ENCODE results near the gene HS2ST1. TPM values are rescaled to one million over a fixed set of nuclear protein-coding genes. Genes with fewer than 3 reads are reported as not detected.

Gene HS2ST1
- total and polyA plus RNA-seq, 2 donors (not counting 3 experiments of a cell fraction or from before 2014, with no cell fraction given), result 5.5 to 31.2 TPM

DNA sequence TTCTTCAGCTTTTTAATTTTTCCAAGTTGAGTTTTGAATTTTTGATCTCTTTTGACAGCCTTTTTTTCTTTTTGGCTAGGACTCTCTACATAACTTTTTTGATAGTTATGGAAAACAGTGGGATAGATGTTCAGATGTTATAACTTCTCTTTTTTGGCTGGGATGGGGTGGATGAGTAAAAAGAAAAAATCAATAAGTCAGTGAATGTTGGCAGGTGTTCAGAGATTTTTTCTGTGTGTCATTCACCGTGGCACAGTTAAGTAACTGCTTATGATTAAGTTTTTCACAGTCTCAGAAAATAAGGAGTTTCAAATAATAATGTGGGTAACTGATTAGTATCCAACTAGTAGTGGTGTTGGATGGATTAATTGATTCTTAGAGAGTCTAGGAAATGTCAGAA, 24.0 kb downstream of the HS2ST1 start:
- Histone ChIP-seq H3K27me3 (ENCODE audit: control insufficient read depth in 2 of 2, insufficient read depth in 2 of 2, low read length in 2 of 2) (no peaks in the 10 kb centered on the region), H3K4me1 (ENCODE audit: control insufficient read depth, extremely low read depth, insufficient read depth, low read length) (peaks cover 7% of the 10 kb centered on the region), H3K9me1 (replicated peaks; ENCODE audit: control insufficient read depth, extremely low read depth, insufficient read depth, low read length) (no peaks in the 10 kb centered on the region), H3K9me3 (replicated peaks; ENCODE audit: control insufficient read depth, insufficient read depth, low read length) (no peaks in the 10 kb centered on the region), H3K79me2 (ENCODE audit: control insufficient read depth, insufficient read depth, low read length) (peaks cover 17% of the 10 kb centered on the region), H2AFZ (ENCODE audit: low read depth, low read length) (no peak overlapping the region), H3K9ac (replicated peaks; ENCODE audit: extremely low read depth, insufficient read depth, low read length) (no peak overlapping the region), H4K20me1 (replicated peaks; ENCODE audit: control insufficient read depth, extremely low read depth, insufficient read depth, low read length) (no peaks in the 10 kb centered on the region), H3K36me3 (ENCODE audit: control insufficient read depth in 2 of 2, extremely low read depth in 1 of 2, insufficient read depth in 2 of 2, low read length in 2 of 2) (no peaks in the 10 kb centered on the region), H3K27ac (ENCODE audit: insufficient read depth, low read depth, low read length) (no peak overlapping the region), H3K4me3 (replicated peaks in 1 of 3; ENCODE audit: insufficient read depth in 1 of 3, low read depth in 1 of 3, low read length in 3 of 3) (no peak overlapping the region), H3K4me2 (ENCODE audit: insufficient read depth, low read length) (no peak overlapping the region)
- FAIRE-seq, result no peak
- DNase-seq (ENCODE audit: low read depth, low spot score), result no peak
- ChIA-PET POLR2A (interaction anchor here (1.4 kb wide), 1 partner anchor 24 kb away, joined by 3 read pairs; the partner anchor contains the start of genes HS2ST1 and SELENOF), CTCF (interaction anchor here (1.1 to 1.6 kb wide), 2 partner anchors 23 to 96 kb away, joined by 3 to 14 read pairs; partner anchors contain the start of genes HS2ST1 and SELENOF)
- dilution Hi-C loops (cut with MboI; ENCODE audit: extremely low pct_ligation_motif_present, low sequenced_read_pairs) (no loop called here), intact Hi-C loops (cut with micrococcal nuclease) (no loop called here)
- BruUV-seq (replicated peaks), result no TSS peak
- TF ChIP-seq EZH2 (IDR thresholded peaks at IDR 0.05; ENCODE audit: borderline replicate concordance, low read depth, low read length, severe bottlenecking) (no peak), FOS (IDR thresholded peaks at IDR 0.05; ENCODE audit: borderline replicate concordance, insufficient read depth, low read length) (no peak), JUN (IDR thresholded peaks at IDR 0.05; ENCODE audit: borderline replicate concordance, insufficient read depth, insufficient read length, low read depth) (no peak), GATA2 (IDR thresholded peaks at IDR 0.05; ENCODE audit: insufficient read depth, insufficient read length, low read depth, low read length) (no peak), MYC (IDR thresholded peaks at IDR 0.05; ENCODE audit: low read depth, low read length) (no peak), POLR2AphosphoS5 (IDR thresholded peaks at IDR 0.05; ENCODE audit: insufficient read depth, low read depth, low read length) (no peak), POLR2A (IDR thresholded peaks at IDR 0.05; ENCODE audit: low read depth, low read length) (no peak)
- TF ChIP-seq, protein P1, sequence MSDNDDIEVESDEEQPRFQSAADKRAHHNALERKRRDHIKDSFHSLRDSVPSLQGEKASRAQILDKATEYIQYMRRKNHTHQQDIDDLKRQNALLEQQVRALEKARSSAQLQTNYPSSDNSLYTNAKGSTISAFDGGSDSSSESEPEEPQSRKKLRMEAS (IDR thresholded peaks at IDR 0.05; ENCODE audit: insufficient read depth, insufficient read length), result no peak
- TF ChIP-seq, protein P2, sequence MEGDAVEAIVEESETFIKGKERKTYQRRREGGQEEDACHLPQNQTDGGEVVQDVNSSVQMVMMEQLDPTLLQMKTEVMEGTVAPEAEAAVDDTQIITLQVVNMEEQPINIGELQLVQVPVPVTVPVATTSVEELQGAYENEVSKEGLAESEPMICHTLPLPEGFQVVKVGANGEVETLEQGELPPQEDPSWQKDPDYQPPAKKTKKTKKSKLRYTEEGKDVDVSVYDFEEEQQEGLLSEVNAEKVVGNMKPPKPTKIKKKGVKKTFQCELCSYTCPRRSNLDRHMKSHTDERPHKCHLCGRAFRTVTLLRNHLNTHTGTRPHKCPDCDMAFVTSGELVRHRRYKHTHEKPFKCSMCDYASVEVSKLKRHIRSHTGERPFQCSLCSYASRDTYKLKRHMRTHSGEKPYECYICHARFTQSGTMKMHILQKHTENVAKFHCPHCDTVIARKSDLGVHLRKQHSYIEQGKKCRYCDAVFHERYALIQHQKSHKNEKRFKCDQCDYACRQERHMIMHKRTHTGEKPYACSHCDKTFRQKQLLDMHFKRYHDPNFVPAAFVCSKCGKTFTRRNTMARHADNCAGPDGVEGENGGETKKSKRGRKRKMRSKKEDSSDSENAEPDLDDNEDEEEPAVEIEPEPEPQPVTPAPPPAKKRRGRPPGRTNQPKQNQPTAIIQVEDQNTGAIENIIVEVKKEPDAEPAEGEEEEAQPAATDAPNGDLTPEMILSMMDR (IDR thresholded peaks at IDR 0.05; ENCODE audit: extremely low read depth in 1 of 2, insufficient read depth in 1 of 2, low read depth in 1 of 2, low read length in 2 of 2), result no peak
